GM19468 (cell line): ENCODE measurements around the gene ARHGEF6.
"Not testable (repeated sequence)": the region's sequence is repeated elsewhere in the genome, so short reads cannot be mapped to it uniquely, and the experiment has no call there.

ENCODE experiments used
- ATAC-seq: cut with Tn5 transposase; IDR thresholded peaks from one replicate; pipeline ENCODE4 v1.9.1; 2021; ENCODE audit warnings: mild to moderate bottlenecking, moderate library complexity, moderate number of reproducible peaks; ENCODE audit not compliant: unreplicated experiment; ENCODE audit errors: extremely low read depth

The ARHGEF6 gene, protein sequence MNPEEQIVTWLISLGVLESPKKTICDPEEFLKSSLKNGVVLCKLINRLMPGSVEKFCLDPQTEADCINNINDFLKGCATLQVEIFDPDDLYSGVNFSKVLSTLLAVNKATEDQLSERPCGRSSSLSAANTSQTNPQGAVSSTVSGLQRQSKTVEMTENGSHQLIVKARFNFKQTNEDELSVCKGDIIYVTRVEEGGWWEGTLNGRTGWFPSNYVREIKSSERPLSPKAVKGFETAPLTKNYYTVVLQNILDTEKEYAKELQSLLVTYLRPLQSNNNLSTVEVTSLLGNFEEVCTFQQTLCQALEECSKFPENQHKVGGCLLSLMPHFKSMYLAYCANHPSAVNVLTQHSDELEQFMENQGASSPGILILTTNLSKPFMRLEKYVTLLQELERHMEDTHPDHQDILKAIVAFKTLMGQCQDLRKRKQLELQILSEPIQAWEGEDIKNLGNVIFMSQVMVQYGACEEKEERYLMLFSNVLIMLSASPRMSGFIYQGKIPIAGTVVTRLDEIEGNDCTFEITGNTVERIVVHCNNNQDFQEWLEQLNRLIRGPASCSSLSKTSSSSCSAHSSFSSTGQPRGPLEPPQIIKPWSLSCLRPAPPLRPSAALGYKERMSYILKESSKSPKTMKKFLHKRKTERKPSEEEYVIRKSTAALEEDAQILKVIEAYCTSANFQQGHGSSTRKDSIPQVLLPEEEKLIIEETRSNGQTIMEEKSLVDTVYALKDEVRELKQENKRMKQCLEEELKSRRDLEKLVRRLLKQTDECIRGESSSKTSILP

DNA sequence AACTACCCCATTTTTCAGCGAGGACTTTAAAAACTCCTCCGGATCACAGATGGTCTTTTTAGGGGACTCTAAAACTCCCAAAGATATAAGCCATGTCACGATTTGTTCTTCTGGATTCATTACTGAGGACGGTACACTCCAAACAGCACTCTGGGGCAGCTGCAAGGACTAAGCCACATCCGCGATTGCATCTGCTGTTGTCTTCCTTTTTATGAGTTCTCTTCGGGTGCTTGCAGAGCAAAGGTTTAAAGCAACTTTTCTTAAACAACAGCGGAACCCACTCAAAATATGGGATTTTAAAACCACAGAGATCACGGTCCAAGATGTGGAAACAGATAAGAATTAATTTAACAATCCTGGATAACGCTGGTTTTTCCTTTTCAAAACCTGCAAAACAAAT, at the start of gene ARHGEF6:
Gene ARHGEF6, minus strand, starts transcription at position 170 of the 400 bp plus-strand sequence. Its CDS starts 50 bp downstream, at position 120.
- no peak for ATAC-seq

DNA sequence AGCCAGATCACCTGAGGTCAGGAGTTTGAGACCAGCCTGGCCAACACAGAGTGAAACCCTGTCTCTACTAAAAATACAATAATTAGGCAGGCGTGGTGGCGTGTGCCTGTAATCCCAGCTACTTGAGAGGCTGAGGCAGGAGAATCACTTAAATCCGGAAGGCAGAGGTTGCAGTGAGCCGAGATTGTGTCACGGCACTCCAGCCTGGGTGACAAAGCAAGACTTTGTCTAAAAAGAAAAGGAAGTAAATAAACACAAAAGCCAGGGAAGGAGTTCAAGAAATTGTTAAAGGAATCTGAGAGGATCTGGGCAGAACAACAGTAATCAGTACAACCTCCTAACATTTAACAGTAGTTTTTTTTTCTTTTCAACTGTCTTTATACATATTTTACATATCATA, 48.7 kb upstream of the ARHGEF6 start:
- no peak for ATAC-seq

DNA sequence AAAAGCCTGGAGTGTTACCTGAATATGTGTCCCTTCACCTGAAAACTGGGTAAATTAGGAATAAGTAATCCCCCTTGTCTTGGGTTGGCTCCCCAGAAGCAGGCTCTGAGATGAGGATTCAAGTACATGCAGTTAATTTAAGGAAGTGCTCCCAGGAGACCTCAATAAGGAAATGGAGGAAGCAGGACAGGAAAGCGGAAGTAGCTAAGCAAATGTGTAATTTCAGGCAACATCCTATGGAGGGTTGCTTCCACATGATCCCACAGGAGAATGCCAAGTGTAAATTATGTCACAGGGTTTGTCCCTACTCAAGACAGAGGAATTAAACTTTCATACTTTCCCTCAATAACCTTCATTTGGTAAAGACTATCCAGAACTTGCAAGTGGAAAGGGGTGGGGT, 48.1 kb upstream of the ARHGEF6 start:
- ATAC-seq: no peak

- no peak for ATAC-seq
Measured at GRCh38 chrX:136827026-136827425, 46.3 kb upstream of the ARHGEF6 start.

DNA sequence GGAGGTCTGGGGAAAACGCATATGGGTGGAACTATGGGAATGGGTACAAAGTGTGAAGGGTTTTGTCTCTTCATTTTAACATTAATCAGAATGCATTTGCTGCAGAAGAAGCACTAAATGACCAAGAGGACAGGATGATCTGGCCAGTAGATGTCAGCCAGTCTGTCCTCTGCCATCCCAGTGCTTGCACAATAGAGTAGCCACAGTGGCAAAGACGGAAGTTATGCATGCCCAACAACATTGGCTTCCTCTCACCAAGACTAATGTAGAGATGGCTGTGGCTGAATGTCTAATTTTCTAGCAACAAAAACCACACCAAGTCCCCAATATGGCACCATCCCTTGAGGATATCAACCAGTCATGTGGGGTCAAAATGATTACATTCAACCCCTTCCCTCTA, 45.0 kb upstream of the ARHGEF6 start:
- ATAC-seq: no peak

DNA sequence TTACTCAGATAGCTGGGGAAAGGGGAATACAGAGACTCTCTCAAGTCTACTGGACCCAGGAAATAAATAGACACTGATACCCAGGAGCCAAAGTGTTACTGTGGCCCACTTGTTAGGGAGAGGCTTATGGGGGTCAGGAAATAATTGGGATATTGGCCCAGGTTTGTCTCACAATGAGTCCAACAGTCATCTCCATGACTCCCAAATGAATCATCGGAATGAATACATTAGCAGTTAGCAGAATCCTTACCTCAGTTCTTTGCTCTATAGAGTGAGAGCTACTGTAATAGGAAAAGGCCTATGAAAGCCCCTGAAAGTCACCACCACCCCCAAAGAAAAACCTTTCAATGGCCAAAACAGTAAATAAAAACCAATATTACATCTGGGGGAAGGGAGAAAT, 42.4 kb upstream of the ARHGEF6 start:
- no peak for ATAC-seq

- ATAC-seq: no peak
Measured at GRCh38 chrX:136822337-136823095, 41.8 kb upstream of the ARHGEF6 start.

DNA sequence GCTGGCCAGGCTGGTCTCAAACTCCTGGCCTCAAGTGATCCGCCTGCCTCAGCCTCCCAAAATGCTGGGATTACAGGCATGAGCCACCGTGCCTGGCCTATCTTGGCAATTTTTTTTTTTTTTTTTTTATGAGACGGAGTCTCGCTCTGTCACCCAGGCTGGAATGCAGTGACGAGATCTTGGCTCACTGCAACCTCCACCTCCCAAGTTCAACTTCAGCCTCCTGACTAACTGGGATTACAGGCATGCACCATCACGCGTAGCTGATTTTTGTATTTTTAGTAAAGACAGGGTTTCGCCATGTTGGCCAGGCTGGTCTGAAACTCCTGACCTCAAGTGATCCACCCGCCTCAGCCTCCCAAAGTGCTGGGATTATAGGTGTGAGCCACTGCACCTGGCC, 39.0 kb upstream of the ARHGEF6 start:
- not testable (repeated sequence) for ATAC-seq

DNA sequence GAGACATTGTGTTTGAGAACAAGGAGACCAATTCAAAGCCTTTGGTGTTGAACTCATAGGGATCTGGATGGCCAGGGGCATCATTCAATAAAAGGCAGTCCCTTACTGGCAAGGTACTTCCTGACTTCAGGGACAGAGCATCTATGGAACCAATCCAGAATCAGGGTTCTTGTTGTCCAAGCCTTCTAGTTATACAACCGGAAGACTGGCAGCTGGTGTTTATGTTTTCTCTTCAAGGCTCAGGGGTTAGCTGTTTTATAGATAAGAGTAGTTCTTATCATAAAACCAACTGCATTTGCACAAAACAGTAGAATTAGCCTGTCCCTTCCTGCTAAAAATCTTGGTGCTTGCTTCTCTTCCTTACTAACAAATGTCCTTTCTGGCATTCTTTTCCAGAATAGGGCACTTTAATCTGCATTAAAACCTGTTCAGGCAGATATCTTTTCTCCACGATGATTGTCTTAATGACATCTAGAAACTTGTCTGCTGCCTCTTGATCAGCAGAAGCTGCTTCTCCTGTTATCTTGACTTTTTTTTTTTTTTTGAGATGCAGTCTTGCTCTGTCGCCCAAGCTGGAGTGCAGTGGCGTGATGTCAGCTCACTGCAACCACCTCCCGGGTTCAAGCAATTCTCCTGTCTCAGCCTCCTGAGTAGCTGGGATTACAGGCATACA, 38.4 kb upstream of the ARHGEF6 start:
- no peak for ATAC-seq

DNA sequence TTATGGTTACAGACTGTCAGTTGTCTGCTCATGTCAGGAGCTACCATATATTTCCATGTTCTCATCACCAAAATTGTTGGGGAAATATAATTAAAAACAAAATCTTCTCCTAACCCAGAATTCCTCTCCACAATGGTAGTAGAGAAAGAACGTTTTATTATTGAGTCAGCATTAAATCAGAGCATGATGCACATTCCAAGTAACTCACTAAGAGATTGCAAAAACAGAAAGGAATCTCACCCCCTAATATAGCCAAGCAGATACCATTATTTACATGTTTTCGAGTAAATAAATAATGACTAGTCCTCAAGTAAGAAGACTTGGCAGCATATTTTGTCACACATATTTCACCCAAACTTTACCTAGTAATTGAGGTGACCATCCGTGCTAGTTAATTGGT, 36.2 kb upstream of the ARHGEF6 start:
- no peak for ATAC-seq

DNA sequence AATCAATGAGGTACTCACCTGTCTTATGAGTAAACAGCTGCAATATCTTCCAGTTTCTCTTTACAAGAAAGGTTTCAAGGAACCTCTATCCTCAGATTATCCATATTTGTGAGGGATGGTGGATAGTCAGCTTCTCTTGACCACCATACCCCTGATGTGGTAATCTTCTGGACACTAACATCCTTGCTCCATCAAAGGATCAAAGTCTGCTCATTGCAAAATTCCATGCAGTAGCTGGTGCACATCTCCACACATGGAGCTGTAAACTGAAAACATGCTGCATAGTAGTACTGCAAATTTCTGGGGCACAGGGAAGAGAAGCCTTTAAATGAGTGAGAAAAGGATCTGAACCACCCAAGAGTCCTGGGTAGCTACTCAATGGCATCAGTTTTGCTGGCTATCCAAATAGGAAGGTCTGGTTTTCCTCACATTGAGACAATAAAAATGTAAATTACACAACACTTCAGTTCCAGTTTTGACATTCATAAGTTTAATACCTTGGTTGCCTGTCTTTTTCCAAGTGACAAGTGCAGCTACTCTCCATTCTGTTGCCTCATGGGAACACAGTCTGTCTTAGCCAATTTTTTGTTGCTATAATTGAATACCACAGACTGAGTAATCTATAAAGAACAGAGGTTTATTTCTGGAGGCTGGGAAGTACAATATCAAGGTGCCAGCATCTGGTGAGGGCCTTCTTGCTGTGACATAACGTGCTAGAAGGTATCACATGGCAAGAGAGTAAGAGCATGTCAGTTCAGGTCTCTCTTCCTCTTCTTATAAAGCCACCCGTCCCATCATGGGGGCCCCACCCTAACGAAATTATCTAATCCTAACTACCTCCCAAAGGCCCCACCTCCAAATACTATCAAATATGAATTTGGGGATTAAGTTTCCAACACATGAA, 34.4 kb upstream of the ARHGEF6 start:
- no peak for ATAC-seq

- no peak for ATAC-seq
Measured at GRCh38 chrX:136812286-136812685, 31.6 kb upstream of the ARHGEF6 start.

GRCh38 chrX:136810493-136810892, 29.8 kb upstream of the ARHGEF6 start:
- no peak for ATAC-seq

DNA sequence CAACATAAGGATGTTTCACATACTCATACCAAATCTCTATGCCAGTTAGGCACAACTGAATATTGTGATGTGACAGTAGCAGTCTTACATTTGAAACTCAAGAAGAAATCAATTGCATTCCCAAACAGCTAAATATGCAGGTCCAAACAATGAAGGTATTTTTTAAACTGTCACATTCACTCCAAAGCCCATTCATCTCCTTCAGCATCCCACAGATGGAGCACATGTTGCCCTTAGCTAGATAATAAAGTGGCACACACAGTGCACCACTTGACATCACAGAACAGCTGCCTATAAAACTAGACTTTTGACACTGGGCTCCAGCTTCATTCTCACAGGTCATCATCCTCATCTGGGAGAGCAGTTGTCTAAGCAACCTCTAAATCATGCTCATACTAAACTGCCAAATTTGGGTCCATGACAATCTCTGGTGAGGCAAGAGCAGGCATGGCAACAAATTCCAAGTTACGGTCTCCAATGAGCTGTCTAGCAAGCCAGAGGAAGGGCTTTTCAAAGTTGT, 26.2 kb upstream of the ARHGEF6 start:
- no peak for ATAC-seq

DNA sequence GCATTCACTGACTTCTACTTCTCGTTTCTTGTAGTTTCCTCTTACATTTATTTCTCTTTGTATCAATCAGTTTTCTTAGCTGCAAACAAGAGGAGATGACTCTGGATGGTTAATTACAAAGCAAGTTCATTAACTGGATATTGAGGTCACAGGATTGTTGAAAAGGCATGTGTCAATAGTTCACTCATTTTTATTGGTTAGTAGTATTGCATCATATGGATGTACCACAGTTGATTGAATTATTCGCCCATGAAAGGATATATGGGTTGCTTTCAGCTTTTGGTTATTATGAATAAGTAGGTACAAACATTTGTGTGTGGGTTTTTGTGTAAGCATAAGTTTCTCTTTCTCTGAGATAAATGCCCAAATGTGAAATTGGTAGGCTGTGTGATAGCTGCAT, 21.8 kb upstream of the ARHGEF6 start:
- no peak for ATAC-seq

- no peak for ATAC-seq
Measured at GRCh38 chrX:136797787-136798186, 17.1 kb upstream of the ARHGEF6 start.

DNA sequence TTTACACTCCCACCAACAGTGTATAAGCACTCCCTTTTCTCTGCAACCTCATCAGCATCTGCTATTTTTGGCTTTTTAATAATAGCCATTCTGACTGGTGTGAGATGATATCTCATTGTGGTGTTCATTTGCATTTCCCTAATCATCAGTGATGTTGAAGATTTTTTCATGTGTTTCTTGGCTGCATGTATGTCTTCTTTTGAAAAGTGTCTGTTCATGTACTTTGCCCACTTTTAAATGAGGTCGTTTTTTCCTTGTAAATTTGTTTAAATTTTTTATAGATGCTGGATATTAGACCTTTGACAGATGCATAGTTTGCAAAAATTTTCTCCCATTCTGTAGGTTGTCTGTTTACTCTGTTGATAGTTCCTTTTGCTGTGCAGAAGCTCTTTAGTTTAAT, 14.4 kb upstream of the ARHGEF6 start:
- not testable (repeated sequence) for ATAC-seq

GRCh38 chrX:136794660-136795059, 13.9 kb upstream of the ARHGEF6 start:
- ATAC-seq: not testable (repeated sequence)

GRCh38 chrX:136794080-136794479, 13.3 kb upstream of the ARHGEF6 start:
- ATAC-seq: no peak
